HepG2 (cell line): Measurements from ENCODE around the gene VGF. TPM values are rescaled to one million over a fixed set of nuclear protein-coding genes. Genes with fewer than 3 reads are reported as not detected.

Source experiments
- CREB3 ChIP-seq: sonication (generic); formaldehyde crosslinking; IDR thresholded peaks from 2 replicates; pipeline ENCODE4 v1.5.0; 2020; ENCODE audit warnings: missing genetic modification reagents
- CSRNP2 ChIP-seq: sonication (generic); formaldehyde crosslinking; conservative IDR thresholded peaks from 2 replicates; pipeline ENCODE4 v1.8.0; 2022; ENCODE audit warnings: low read depth, missing genetic modification reagents
- ETS1 ChIP-seq: sonication (generic); formaldehyde crosslinking; IDR thresholded peaks from 2 replicates; pipeline ENCODE4 v1.4.0; 2020; ENCODE audit warnings: missing genetic modification reagents
- GZF1 ChIP-seq: sonication (generic); formaldehyde crosslinking; IDR thresholded peaks from 2 replicates; pipeline ENCODE4 v1.5.1; 2020; ENCODE audit warnings: mild to moderate bottlenecking, missing genetic modification reagents
- HOXA5 ChIP-seq: sonication (generic); formaldehyde crosslinking; IDR thresholded peaks from 2 replicates; pipeline ENCODE4 v1.4.0; 2020; ENCODE audit warnings: missing genetic modification reagents
- KLF15 ChIP-seq: sonication (generic); formaldehyde crosslinking; IDR thresholded peaks from 2 replicates; pipeline ENCODE4 v1.8.1; 2023; ENCODE audit warnings: borderline replicate concordance, mild to moderate bottlenecking, inconsistent platforms, missing genetic modification reagents, mixed read lengths
- MZF1 ChIP-seq: sonication (generic); formaldehyde crosslinking; IDR thresholded peaks from 2 replicates; pipeline ENCODE4 v1.8.1; 2023; ENCODE audit warnings: mild to moderate bottlenecking, missing genetic modification reagents, borderline replicate concordance
- NCOA2 ChIP-seq: sonication (generic); formaldehyde crosslinking; IDR thresholded peaks from 2 replicates; pipeline ENCODE4 v1.8.0; 2022; ENCODE audit warnings: inconsistent platforms
- POLR2G ChIP-seq: fragments of 200-400 bp; formaldehyde crosslinking; IDR thresholded peaks from 2 replicates; pipeline ENCODE4 v1.6.1; 2018; ENCODE audit warnings: mild to moderate bottlenecking, low read depth, low read length, moderate library complexity
- REL ChIP-seq: sonication (generic); formaldehyde crosslinking; conservative IDR thresholded peaks from 2 replicates; pipeline ENCODE4 v1.8.0; 2022; ENCODE audit warnings: mild to moderate bottlenecking, missing genetic modification reagents, moderate library complexity
- SP5 ChIP-seq: IDR thresholded peaks from 2 replicates; pipeline ENCODE4 v1.6.1; 2016; ENCODE audit warnings: low read depth, borderline replicate concordance
- TCF7L2 ChIP-seq: IDR thresholded peaks from 2 replicates; pipeline ENCODE4 v1.6.1; 2011; ENCODE audit warnings: mild to moderate bottlenecking, low read depth, low read length, moderate library complexity
- ZFAT ChIP-seq: sonication (generic); formaldehyde crosslinking; conservative IDR thresholded peaks from 2 replicates; pipeline ENCODE4 v1.8.1; 2023; ENCODE audit warnings: missing genetic modification reagents, inconsistent platforms
- ZFX ChIP-seq: sonication (generic); formaldehyde crosslinking; IDR thresholded peaks from 2 replicates; pipeline ENCODE4 v1.4.0; 2020; ENCODE audit warnings: mild to moderate bottlenecking, low read depth, missing genetic modification reagents, moderate library complexity
- ZNF382 ChIP-seq: sonication (generic); formaldehyde crosslinking; IDR thresholded peaks from 2 replicates; pipeline ENCODE4 v1.5.0; 2020; ENCODE audit warnings: missing genetic modification reagents, mild to moderate bottlenecking, borderline replicate concordance
- ZNF563 ChIP-seq: sonication (generic); formaldehyde crosslinking; IDR thresholded peaks from 2 replicates; pipeline ENCODE4 v1.8.0; 2022; ENCODE audit warnings: mild to moderate bottlenecking, moderate library complexity, missing genetic modification reagents
- ZNF674 ChIP-seq: sonication (generic); formaldehyde crosslinking; IDR thresholded peaks from 2 replicates; pipeline ENCODE4 v1.5.0; 2020; ENCODE audit warnings: low read depth, mild to moderate bottlenecking, missing genetic modification reagents
- ZNF709 ChIP-seq: sonication (generic); formaldehyde crosslinking; IDR thresholded peaks from 2 replicates; pipeline ENCODE4 v1.5.0; 2020; ENCODE audit warnings: mild to moderate bottlenecking, missing genetic modification reagents
- ZNF770 ChIP-seq: sonication (generic); formaldehyde crosslinking; IDR thresholded peaks from 2 replicates; pipeline ENCODE4 v1.5.0; 2020; ENCODE audit warnings: mild to moderate bottlenecking, missing genetic modification reagents
- ZSCAN31 ChIP-seq: sonication (generic); formaldehyde crosslinking; IDR thresholded peaks from 2 replicates; pipeline ENCODE4 v1.5.0; 2020; ENCODE audit warnings: low read depth, mild to moderate bottlenecking, missing genetic modification reagents
- ZUFSP ChIP-seq: sonication (generic); formaldehyde crosslinking; IDR thresholded peaks from 2 replicates; pipeline ENCODE4 v1.9.0; 2021; ENCODE audit warnings: missing genetic modification reagents, mild to moderate bottlenecking, borderline replicate concordance
- polyA plus RNA-seq, 8 experiments: library from polyadenylated mRNA; depleted of rRNA in 3 of 8; stranded (reverse) in 7 of 8; unstranded in 1 of 8; fragments of >200 nt; fragmentation: Illumina TruSeq in 4 of 8; extraction: Trizol in 4 of 8; gene quantifications; 2 replicates each; pipeline versions ENCODE4 v1.2.1 to v1.2.3, GENCODE V29; 2011 to 2016; ENCODE audit warnings: low read depth in 4 of 8, missing spikeins in 1 of 8, mixed read lengths in 1 of 8; ENCODE audit not compliant: insufficient read depth in 1 of 8
- total RNA-seq, 5 experiments: library from RNA; depleted of rRNA; stranded (reverse); fragments of >200 nt; fragmentation: Illumina TruSeq; extraction: Trizol; gene quantifications; 2 replicates each; pipeline ENCODE4 v1.2.3, GENCODE V29; 2016; ENCODE audit warnings: low read depth in 1 of 5

Gene VGF
- total and polyA plus RNA-seq, 2 of the 13 experiments (the other 11 are each of a cell fraction or from before 2014, with no cell fraction given), result 0.12 to 0.46 TPM

GRCh38 chr7:101127460-101128039, 37.8 kb downstream of the VGF start (continued):
- TF ChIP-seq ZNF563 (CRISPR knock-in tag) (0 out of 2 replicates have a peak, but pooled peaks have one; percentile 15), ZFX (CRISPR knock-in tag) (no peak), REL (0 out of 2 replicates have a peak, but pooled peaks have one; percentile 75), MZF1 (0 out of 2 replicates have a peak, but pooled peaks have one; percentile 68), ZSCAN31 (CRISPR knock-in tag) (0 out of 2 replicates have a peak, but pooled peaks have one; percentile 1), TCF7L2 (no peak), CSRNP2 (CRISPR knock-in tag) (0 out of 2 replicates have a peak, but pooled peaks have one; percentile 19), CREB3 (CRISPR knock-in tag) (no peak), GZF1 (CRISPR knock-in tag) (0 out of 2 replicates have a peak, but pooled peaks have one; percentile 2), KLF15 (CRISPR knock-in tag) (no peak), ZFAT (CRISPR knock-in tag) (no peak), ZNF382 (no peak), ZNF709 (CRISPR knock-in tag) (peak; percentile 14; the same call in 1 of the 2 replicates), ETS1 (CRISPR knock-in tag) (no peak), SP5 (CRISPR knock-in tag) (no peak), POLR2G (no peak), ZUFSP (no peak), NCOA2 (CRISPR knock-in tag) (no peak), ZNF674 (0 out of 2 replicates have a peak, but pooled peaks have one; percentile 23), HOXA5 (no peak), ZNF770 (CRISPR knock-in tag) (peak; percentile 87)
